Measurements from ENCODE around the gene GNAZ.

Gene GNAZ

DNA sequence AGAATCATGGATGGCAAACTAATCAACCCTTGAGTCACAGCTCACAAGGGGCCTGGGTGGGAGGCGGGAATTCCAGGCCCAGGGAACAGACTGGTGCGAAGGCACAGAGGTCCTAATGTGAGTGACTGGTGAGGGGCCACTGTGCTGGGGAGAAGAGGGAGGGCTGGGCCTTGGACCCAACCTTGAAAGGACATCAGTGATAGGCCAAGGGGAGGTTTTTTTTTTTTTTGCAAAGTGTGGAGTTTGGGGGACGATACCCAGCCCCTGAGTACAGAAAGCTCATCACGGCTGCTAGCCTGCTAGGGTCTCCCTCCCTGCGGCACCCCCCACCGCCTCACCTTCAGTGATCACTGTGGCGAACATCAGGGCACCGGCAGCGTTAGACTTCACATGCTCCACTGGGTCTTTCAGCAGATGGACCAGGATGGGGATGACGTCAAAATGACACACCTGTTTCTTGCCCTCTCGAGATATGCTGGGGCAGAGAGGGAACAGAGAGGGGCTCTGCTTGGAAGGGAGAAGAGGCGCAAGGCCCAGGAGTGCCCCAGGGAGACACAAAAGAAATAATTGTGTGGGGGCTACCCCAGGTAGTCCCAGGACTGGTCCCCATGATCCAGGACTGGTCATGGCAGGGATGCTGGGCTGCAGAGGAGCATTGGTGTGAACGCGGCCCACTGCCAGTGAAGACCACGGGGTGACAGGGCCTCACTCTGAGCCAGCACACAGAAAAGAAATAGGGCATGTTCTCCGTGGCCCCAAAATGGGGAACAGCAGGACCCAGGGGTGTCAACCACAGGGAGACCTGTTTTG is 8.6 kb upstream of the GNAZ start:
- no peak overlapping the region for H3K4me3 ChIP-seq (ENCODE audit: low read depth, low read length)
- DNase-seq (ENCODE audit: low read depth), result no peak
- TF ChIP-seq, protein P1, sequence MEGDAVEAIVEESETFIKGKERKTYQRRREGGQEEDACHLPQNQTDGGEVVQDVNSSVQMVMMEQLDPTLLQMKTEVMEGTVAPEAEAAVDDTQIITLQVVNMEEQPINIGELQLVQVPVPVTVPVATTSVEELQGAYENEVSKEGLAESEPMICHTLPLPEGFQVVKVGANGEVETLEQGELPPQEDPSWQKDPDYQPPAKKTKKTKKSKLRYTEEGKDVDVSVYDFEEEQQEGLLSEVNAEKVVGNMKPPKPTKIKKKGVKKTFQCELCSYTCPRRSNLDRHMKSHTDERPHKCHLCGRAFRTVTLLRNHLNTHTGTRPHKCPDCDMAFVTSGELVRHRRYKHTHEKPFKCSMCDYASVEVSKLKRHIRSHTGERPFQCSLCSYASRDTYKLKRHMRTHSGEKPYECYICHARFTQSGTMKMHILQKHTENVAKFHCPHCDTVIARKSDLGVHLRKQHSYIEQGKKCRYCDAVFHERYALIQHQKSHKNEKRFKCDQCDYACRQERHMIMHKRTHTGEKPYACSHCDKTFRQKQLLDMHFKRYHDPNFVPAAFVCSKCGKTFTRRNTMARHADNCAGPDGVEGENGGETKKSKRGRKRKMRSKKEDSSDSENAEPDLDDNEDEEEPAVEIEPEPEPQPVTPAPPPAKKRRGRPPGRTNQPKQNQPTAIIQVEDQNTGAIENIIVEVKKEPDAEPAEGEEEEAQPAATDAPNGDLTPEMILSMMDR (IDR thresholded peaks at IDR 0.05; ENCODE audit: low read depth, low read length, missing control alignments), result no peak

DNA sequence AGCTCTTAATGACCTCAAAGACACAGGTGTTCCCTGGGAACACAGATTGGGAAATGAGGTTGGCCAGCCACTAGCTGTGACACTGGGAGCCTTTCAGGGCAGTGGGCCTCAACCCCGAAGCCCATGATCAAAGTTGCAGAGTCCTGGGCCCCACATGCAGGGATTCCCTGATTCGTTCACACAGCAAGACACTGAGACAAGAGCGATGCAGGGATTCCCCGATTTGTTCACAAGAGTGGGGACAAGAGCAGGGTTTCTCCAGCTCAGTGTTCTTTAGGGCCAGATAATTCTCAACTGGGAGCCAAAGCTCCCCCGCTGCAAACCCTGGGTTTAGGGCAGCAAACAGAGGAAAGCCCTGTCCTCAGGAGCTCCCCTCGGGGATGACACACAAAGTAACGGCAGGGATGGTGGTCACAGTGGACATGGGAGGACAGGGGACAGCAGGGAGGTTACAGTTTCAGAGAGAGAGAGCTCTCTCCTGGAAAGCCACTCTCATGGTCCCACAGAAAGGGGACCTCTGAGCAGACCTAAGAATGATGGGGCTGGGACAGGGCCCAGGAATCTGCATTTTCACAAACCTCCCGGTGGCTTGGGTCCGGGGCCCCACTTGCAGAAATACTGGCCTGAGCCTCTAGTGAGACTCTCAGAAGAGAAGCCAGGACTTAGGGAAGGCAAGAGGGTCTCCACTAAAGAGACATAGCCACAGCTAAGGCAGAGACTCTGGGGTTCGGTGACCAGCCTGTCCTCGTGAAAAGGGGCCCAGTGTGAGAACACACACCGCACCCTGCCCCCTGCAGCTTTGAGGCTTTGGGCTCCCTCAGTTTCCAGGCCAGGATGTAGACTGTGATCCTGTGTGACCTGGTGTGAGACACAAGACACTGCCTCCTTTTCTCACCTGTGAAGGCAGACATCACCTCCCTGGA is 7.4 kb upstream of the GNAZ start:
- DNase-seq (ENCODE audit: low read depth), result no peak
- no peak overlapping the region for H3K4me3 ChIP-seq (ENCODE audit: low read depth, low read length)
- TF ChIP-seq, protein P1 (IDR thresholded peaks at IDR 0.05; ENCODE audit: low read depth, low read length, missing control alignments), result no peak

GRCh38 chr22:23063539-23064380 is 6.6 kb upstream of the GNAZ start:
- DNase-seq (ENCODE audit: low read depth), result no peak
- TF ChIP-seq, protein P1 (IDR thresholded peaks at IDR 0.05; ENCODE audit: low read depth, low read length, missing control alignments), result no peak

DNA sequence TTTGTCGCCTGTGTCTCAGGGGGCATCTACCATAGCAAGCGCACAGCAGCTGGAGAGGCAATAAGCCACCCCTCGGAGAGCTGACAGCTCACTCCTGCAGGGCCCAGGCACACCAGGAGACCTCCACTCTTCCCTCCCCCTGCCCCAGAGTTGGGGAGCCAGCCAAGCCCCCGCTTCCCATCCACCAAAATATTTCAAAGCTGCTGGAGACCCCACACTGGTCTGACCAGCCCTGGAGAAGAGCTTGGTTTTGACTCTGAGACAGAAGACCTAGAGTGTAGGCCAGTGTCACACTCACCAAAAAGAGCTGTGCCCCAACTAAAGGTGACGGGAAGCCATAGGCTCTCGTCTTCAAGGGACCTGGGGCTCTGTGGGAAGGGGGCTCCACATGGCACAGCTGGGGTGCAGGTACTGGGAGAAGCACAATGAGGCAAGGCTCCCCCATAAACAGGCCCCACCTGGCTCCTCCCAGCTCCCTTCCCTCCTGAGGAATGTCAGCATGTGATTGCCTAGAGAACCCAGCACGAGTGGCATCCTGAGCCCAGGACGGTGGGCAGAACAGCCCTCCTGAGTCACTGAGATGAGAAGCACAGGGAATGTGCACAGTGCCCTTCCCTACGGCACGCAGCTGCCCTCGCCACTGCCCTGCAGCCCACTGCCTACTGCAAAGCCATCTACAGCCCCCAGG is 5.8 kb upstream of the GNAZ start:
- no peak for DNase-seq (ENCODE audit: low read depth)
- TF ChIP-seq, protein P1 (IDR thresholded peaks at IDR 0.05; ENCODE audit: low read depth, low read length, missing control alignments), result no peak
- H3K4me3 ChIP-seq (ENCODE audit: low read depth, low read length), result no peak overlapping the region

More at GRCh38 chr22:23063539-23064380, 6.6 kb upstream of the GNAZ start:
- H3K4me3 ChIP-seq (ENCODE audit: low read depth, low read length), result no peak overlapping the region

- H3K4me3 ChIP-seq (ENCODE audit: low read depth, low read length), result no peak overlapping the region
- DNase-seq (ENCODE audit: low read depth), result no peak
- TF ChIP-seq, protein P1 (IDR thresholded peaks at IDR 0.05; ENCODE audit: low read depth, low read length, missing control alignments), result no peak
These were observed 5.3 kb upstream of the GNAZ start for GRCh38 chr22:23065069-23065451.

Data from GM12864 (cell line).